Measurements from ENCODE around the gene GRM8. TPM values are rescaled to one million over a fixed set of nuclear protein-coding genes. Genes with fewer than 3 reads are reported as not detected.

The GRM8 gene
- total and polyA plus RNA-seq, 9 of the 15 experiments (the other 6 are each of a cell fraction or from before 2014, with no cell fraction given): 0.13 TPM; not detected in 7

DNA sequence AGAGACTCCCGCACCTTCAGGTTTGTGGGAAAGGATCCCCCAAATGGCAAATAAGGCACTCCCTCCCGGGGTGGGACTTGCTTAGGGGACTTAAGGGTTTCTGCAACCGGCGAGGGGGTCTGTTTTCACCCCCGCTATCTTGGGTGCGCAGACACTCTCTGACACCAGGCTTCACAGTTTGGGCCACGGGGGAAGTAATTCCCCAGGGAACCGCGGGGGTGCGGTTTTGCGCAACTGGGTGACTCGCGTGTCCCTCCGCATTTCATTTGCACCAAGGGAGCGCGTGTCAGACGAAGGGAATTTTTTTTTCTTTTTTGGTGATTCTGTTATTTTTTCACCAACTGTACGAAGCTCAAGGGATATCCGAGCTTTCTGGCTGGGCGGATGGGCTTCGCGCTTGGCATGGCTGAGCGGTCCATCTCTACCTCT lies 1.7 kb downstream of the GRM8 start (continued):
- TF ChIP-seq, protein P1, sequence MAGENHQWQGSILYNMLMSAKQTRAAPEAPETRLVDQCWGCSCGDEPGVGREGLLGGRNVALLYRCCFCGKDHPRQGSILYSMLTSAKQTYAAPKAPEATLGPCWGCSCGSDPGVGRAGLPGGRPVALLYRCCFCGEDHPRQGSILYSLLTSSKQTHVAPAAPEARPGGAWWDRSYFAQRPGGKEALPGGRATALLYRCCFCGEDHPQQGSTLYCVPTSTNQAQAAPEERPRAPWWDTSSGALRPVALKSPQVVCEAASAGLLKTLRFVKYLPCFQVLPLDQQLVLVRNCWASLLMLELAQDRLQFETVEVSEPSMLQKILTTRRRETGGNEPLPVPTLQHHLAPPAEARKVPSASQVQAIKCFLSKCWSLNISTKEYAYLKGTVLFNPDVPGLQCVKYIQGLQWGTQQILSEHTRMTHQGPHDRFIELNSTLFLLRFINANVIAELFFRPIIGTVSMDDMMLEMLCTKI (IDR thresholded peaks at IDR 0.05; ENCODE audit: partially characterized antibody): no peak
- TF ChIP-seq ZNF184 (CRISPR knock-in tag; IDR thresholded peaks at IDR 0.05) (no peak), RFX7 (CRISPR knock-in tag; IDR thresholded peaks at IDR 0.05) (no peak)

DNA sequence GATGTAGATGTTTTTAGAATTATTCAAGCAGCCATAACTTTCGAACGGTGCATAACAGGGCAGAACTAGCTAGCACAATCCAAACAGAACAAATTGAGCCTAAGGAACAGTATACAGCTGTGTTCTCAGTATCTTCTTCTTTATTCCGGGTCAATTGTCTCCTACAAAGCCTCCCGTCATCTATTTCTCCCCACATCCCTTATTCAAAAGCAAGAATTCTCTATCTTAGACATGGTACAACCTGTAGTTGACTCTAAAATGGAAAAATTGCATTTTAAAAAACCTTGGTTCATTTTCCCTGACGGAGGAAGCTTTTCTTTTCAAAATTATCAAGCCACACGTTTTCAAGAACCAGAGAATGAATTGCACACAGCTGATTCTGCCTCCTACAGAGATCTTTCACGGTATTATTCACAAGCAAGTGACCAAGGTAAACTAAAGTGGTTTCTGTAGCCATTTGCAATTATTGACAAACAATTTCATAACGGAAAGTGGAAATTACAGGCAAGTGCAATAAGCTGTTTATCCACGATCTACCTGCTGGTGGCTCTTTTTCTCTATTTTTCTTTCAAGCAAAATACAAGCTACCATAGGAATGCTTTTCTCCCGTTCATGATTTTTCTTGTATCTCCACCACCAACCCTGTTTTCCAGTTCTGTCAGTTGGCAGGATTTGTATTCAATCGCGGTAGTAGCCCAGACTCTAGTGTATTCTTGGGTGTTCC lies 2.3 kb downstream of the GRM8 start:
- Histone ChIP-seq H3K9me3 (replicated peaks; ENCODE audit: control insufficient read depth, insufficient read depth, low read depth, low read length) (no peaks in the 10 kb centered on the region), H3K4me3 (no peak overlapping the region), H3K79me2 (ENCODE audit: control insufficient read depth, insufficient read depth, low read length) (no peaks in the 10 kb centered on the region), H3K27me3 (ENCODE audit: control insufficient read depth in 2 of 2, insufficient read depth in 2 of 2, low read length in 2 of 2) (peaks cover 15 to 44% of the 10 kb centered on the region in 2 experiments; a peak in 4 of 5 replicates), H3K36me3 (ENCODE audit: control insufficient read depth, insufficient read depth, low read length) (no peaks in the 10 kb centered on the region), H3K9ac (ENCODE audit: insufficient read depth in 1 of 2, low read depth in 2 of 2, low read length in 2 of 2) (no peak overlapping the region), H4K20me1 (replicated peaks; ENCODE audit: control insufficient read depth, insufficient read depth, low read length) (no peaks in the 10 kb centered on the region; the same call in 1 of the 2 replicates), H3K27ac (ENCODE audit: extremely low read depth, low read depth, low read length) (no peak overlapping the region), H3K4me2 (ENCODE audit: insufficient read depth, low read length) (no peak overlapping the region), H3K4me1 (replicated peaks in 1 of 2; ENCODE audit: control insufficient read depth in 2 of 2, insufficient read depth in 2 of 2, low read length in 2 of 2) (peaks cover 0 to 25% of the 10 kb centered on the region in 2 experiments; a peak in 3 of 5 replicates), H3K9me1 (ENCODE audit: control insufficient read depth, insufficient read depth, low read length) (no peaks in the 10 kb centered on the region), H2AFZ (ENCODE audit: low read depth, low read length) (no peak overlapping the region)
- no TSS peak for BruUV-seq (replicated peaks)
- no peak for DNase-seq (ENCODE audit: extremely low read depth in 1 of 4, low spot score in 3 of 4)
- no peak for FAIRE-seq
- peak in 1 of 2 experiments; percentile 21; a peak in 1 of 4 replicates for TF ChIP-seq RAD21 (CRISPR knock-in tag; conservative IDR thresholded peaks at IDR 0.05 in 1 of 2, IDR thresholded peaks at IDR 0.05 in 1 of 2)
- TF ChIP-seq FOXJ3 (CRISPR knock-in tag; IDR thresholded peaks at IDR 0.05): no peak
- ChIA-PET POLR2A (interaction anchor here (0.8 to 1.2 kb wide), 2 partner anchors 11 to 90 kb away, joined by 3 read pairs; no protein-coding TSS in a partner anchor), CTCF (ENCODE audit: low intra/inter-chr PET ratio) (no interaction called here)
- intact Hi-C loops (cut with micrococcal nuclease) (loop anchor here (5.0 kb wide), 1 partner anchor 157 kb away; no protein-coding TSS in a partner anchor), in situ Hi-C loops (cut with MboI) (no loop called here)
- no peak for ATAC-seq
- 10% methylated on average over 12 of the region's 12 CpGs for WGBS (ENCODE audit: insufficient coverage, low coverage, missing lambda C conversion rate)

Measured in K562 (cell line).